SK-N-SH treated with all-trans-retinoic acid at 6 μM for 48 hours (cell line): ENCODE data around the gene CLMN.

Experiments
- ATAC-seq: fragments of 200-7000 bp; cut with Tn5 transposase; 3 replicates; pipeline ENCODE4 v1.9.1; 2020; ENCODE audit warnings: mild to moderate bottlenecking, moderate library complexity
- ARNTL ChIP-seq: fragments of 450-650 bp; formaldehyde crosslinking; IDR thresholded peaks from 2 replicates; pipeline ENCODE4 v1.5.0; 2020; ENCODE audit warnings: low read depth, mild to moderate bottlenecking, moderate library complexity, borderline replicate concordance
- BACH2 ChIP-seq: fragments of 250-450 bp; sonication (Bioruptor Pico); IDR thresholded peaks from 2 replicates; pipeline ENCODE4 v1.9.0; 2021; ENCODE audit warnings: mild to moderate bottlenecking, borderline replicate concordance
- CREB5 ChIP-seq: fragments of 250-450 bp; sonication (Bioruptor Pico); IDR thresholded peaks from 2 replicates; pipeline ENCODE4 v1.5.1; 2020; ENCODE audit warnings: low read depth, mild to moderate bottlenecking, moderate library complexity
- CSDC2 ChIP-seq: fragments of 250-450 bp; sonication (Bioruptor Pico); IDR thresholded peaks from 2 replicates; pipeline ENCODE4 v1.5.0; 2020; ENCODE audit warnings: mild to moderate bottlenecking, moderate library complexity
- CSRNP3 ChIP-seq: fragments of 250-450 bp; sonication (Bioruptor Pico); IDR thresholded peaks from 2 replicates; pipeline ENCODE4 v1.5.1; 2021; ENCODE audit warnings: mild to moderate bottlenecking, moderate library complexity
- ESRRG ChIP-seq: fragments of 250-450 bp; sonication (Bioruptor Pico); IDR thresholded peaks from 2 replicates; pipeline ENCODE4 v1.6.1; 2021; ENCODE audit warnings: mild to moderate bottlenecking
- GLIS3 ChIP-seq: fragments of 250-450 bp; sonication (Bioruptor Pico); IDR thresholded peaks from 2 replicates; pipeline ENCODE4 v1.5.0; 2020; ENCODE audit warnings: mild to moderate bottlenecking, moderate library complexity
- ISL1 ChIP-seq: fragments of 250-450 bp; sonication (Bioruptor Pico); IDR thresholded peaks from 2 replicates; pipeline ENCODE4 v2.1.2; 2022; ENCODE audit warnings: mild to moderate bottlenecking, moderate library complexity
- OSR1 ChIP-seq: fragments of 250-450 bp; sonication (Bioruptor Pico); IDR thresholded peaks from 2 replicates; pipeline ENCODE4 v1.8.0; 2022; ENCODE audit warnings: moderate library complexity, mild to moderate bottlenecking, inconsistent platforms
- PATZ1 ChIP-seq: fragments of 250-450 bp; sonication (Bioruptor Pico); IDR thresholded peaks from 2 replicates; pipeline ENCODE4 v1.8.0; 2020; ENCODE audit warnings: mild to moderate bottlenecking, moderate library complexity, borderline replicate concordance
- PPARA ChIP-seq: fragments of 250-450 bp; sonication (Bioruptor Pico); IDR thresholded peaks from 2 replicates; pipeline ENCODE4 v1.5.0; 2020; ENCODE audit warnings: mild to moderate bottlenecking, borderline replicate concordance
- RARB ChIP-seq: fragments of 250-450 bp; sonication (Bioruptor Pico); IDR thresholded peaks from 2 replicates; pipeline ENCODE4 v1.8.0; 2021; ENCODE audit warnings: mild to moderate bottlenecking, moderate library complexity
- SNAI2 ChIP-seq: fragments of 250-450 bp; sonication (Bioruptor Pico); IDR thresholded peaks from 2 replicates; pipeline ENCODE4 v1.5.0; 2020; ENCODE audit warnings: mild to moderate bottlenecking, moderate library complexity
- TCF4 ChIP-seq: fragments of 250-450 bp; sonication (Bioruptor Pico); IDR thresholded peaks from 2 replicates; pipeline ENCODE4 v1.8.0; 2021; ENCODE audit warnings: mild to moderate bottlenecking, moderate library complexity, borderline replicate concordance
- TOX ChIP-seq: fragments of 250-450 bp; sonication (Bioruptor Pico); IDR thresholded peaks from 2 replicates; pipeline ENCODE4 v1.8.0; 2021; ENCODE audit warnings: mild to moderate bottlenecking, moderate library complexity, borderline replicate concordance
- TSHZ2 ChIP-seq: fragments of 250-450 bp; sonication (Bioruptor Pico); IDR thresholded peaks from 2 replicates; pipeline ENCODE4 v1.5.0; 2020; ENCODE audit warnings: mild to moderate bottlenecking, moderate library complexity
- ZC3H10 ChIP-seq: fragments of 250-450 bp; sonication (Bioruptor Pico); IDR thresholded peaks from 2 replicates; pipeline ENCODE4 v1.5.1; 2021; ENCODE audit warnings: mild to moderate bottlenecking, moderate library complexity
- ZFP3 ChIP-seq: fragments of 250-450 bp; sonication (Bioruptor Pico); IDR thresholded peaks from 2 replicates; pipeline ENCODE4 v1.5.0; 2020; ENCODE audit warnings: mild to moderate bottlenecking, moderate library complexity
- ZFP30 ChIP-seq: fragments of 450-650 bp; formaldehyde crosslinking; IDR thresholded peaks from 2 replicates; pipeline ENCODE4 v1.5.0; 2022; ENCODE audit warnings: mild to moderate bottlenecking, moderate library complexity
- ZNF565 ChIP-seq: fragments of 450-650 bp; formaldehyde crosslinking; conservative IDR thresholded peaks from 2 replicates; pipeline ENCODE4 v1.5.0; 2020; ENCODE audit warnings: low read depth, mild to moderate bottlenecking, moderate library complexity
- ZNF70 ChIP-seq: fragments of 450-650 bp; formaldehyde crosslinking; IDR thresholded peaks from 2 replicates; pipeline ENCODE4 v1.5.0; 2020; ENCODE audit warnings: mild to moderate bottlenecking, moderate library complexity
- ZNF8 ChIP-seq: fragments of 450-650 bp; formaldehyde crosslinking; IDR thresholded peaks from 2 replicates; pipeline ENCODE4 v1.5.0; 2020; ENCODE audit warnings: mild to moderate bottlenecking, moderate library complexity
- TF ChIP-seq, protein P1 (sequence below): fragments of 250-450 bp; sonication (Bioruptor Pico); IDR thresholded peaks from 2 replicates; pipeline ENCODE4 v1.8.0; 2021; ENCODE audit warnings: low read depth, mild to moderate bottlenecking, moderate library complexity, borderline replicate concordance

The CLMN gene

DNA sequence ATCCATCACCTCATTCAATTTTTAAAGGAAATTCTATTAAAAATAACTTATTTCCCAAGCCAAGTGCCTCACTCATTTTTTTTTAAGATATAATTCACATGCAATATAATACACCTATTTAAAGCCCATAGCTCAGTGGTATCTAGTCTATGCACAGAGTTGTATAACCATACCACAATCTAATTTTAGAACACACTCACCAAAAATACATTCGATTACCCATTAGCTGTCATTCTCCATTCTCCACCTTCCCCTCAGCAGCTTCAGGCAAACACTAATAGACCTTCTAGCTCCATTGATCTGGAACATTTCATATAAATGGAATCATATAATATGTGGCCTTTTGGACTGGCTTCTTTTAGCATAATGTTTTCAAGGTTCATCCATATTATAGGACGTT is 49.5 kb downstream of the CLMN start (continued):
- no peak for TF ChIP-seq TOX
- TF ChIP-seq TCF4 (CRISPR knock-in tag), result no peak
- no peak for TF ChIP-seq ZNF8 (CRISPR knock-in tag)
- no peak for TF ChIP-seq ESRRG
- no peak for TF ChIP-seq ZFP30 (CRISPR knock-in tag)
- no peak for TF ChIP-seq OSR1

GRCh38 chr14:95269493-95269892 is 50.2 kb downstream of the CLMN start:
- no peak for ATAC-seq
- TF ChIP-seq TSHZ2 (no peak), GLIS3 (CRISPR knock-in tag) (no peak), PATZ1 (no peak), ESRRG (no peak), ZFP3 (CRISPR knock-in tag) (no peak), BACH2 (CRISPR knock-in tag) (no peak), ZNF70 (CRISPR knock-in tag) (no peak), RARB (no peak), ISL1 (no peak)
- TF ChIP-seq, all 23 proteins: peak for 0

DNA sequence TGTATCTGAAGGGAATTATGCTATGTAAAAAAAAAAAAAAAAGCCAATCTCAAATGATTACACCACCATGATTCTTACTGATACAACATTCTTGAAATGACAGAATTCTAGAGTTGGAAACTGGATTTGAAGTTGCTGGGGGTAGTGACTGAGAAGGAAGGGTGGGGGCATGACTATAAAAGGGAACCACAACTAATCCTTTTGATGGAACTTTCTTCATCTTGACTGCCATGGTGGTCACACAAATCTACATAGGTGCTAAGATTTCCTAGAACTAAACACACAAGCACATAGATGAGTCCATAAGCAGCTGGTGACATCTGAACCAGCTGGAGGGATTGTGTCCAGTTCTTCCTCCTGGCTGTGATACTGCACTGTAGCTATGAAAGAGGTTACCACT is 51.4 kb downstream of the CLMN start:
- ATAC-seq, result no peak
- TF ChIP-seq ARNTL (CRISPR knock-in tag), result no peak
- no peak for TF ChIP-seq CSDC2 (CRISPR knock-in tag)
- TF ChIP-seq RARB, result no peak
- TF ChIP-seq ZC3H10 (CRISPR knock-in tag), result no peak
- no peak for TF ChIP-seq ESRRG
- no peak for TF ChIP-seq ZNF8 (CRISPR knock-in tag)
- TF ChIP-seq SNAI2 (CRISPR knock-in tag), result no peak
- TF ChIP-seq OSR1, result no peak
- no peak for TF ChIP-seq PATZ1
- TF ChIP-seq ZNF565 (CRISPR knock-in tag), result no peak
- no peak for TF ChIP-seq TCF4 (CRISPR knock-in tag)
- TF ChIP-seq TOX, result no peak
- no peak for TF ChIP-seq ISL1
- no peak for TF ChIP-seq GLIS3 (CRISPR knock-in tag)

DNA sequence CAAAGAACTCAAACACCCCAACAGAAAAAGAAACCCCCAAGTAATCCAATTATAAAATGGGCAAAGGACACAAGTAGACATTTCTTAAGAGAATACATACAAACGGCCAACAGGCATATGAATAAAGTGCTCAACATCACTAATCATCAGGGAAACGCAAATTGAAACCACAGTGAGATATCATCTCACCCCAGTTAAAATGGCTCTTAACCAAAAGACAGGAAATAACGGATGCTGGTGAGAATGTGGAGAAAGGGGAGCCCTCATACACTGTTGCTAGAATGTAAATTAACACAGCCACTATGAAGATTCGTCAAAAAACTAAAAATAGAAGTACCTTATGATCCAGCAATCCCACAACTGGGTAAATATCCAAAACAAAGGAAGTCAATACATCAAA is 52.4 kb downstream of the CLMN start:
- ATAC-seq, result no peak
- TF ChIP-seq CSDC2 (CRISPR knock-in tag) (no peak), CREB5 (CRISPR knock-in tag) (no peak), ARNTL (CRISPR knock-in tag) (no peak), RARB (no peak), PPARA (CRISPR knock-in tag) (no peak), PATZ1 (no peak), ESRRG (no peak), ZNF8 (CRISPR knock-in tag) (no peak), ZFP30 (CRISPR knock-in tag) (no peak), CSRNP3 (CRISPR knock-in tag) (no peak), ZC3H10 (CRISPR knock-in tag) (no peak)
- TF ChIP-seq, protein P1, sequence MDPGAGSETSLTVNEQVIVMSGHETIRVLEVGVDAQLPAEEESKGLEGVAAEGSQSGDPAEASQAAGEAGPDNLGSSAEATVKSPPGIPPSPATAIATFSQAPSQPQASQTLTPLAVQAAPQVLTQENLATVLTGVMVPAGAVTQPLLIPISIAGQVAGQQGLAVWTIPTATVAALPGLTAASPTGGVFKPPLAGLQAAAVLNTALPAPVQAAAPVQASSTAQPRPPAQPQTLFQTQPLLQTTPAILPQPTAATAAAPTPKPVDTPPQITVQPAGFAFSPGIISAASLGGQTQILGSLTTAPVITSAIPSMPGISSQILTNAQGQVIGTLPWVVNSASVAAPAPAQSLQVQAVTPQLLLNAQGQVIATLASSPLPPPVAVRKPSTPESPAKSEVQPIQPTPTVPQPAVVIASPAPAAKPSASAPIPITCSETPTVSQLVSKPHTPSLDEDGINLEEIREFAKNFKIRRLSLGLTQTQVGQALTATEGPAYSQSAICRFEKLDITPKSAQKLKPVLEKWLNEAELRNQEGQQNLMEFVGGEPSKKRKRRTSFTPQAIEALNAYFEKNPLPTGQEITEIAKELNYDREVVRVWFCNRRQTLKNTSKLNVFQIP, result no peak
